PFSK-1 (cell line): ENCODE results near the gene DAPL1.

Experiments used
- FOXP2 ChIP-seq: optimal IDR thresholded peaks from 2 replicates; pipeline ENCODE3; 2011; ENCODE audit warnings: borderline replicate concordance, control low read depth, inconsistent platforms; ENCODE audit not compliant: insufficient read depth; ENCODE audit errors: extremely low read length, extremely low read depth
- POLR2AphosphoS5 ChIP-seq: IDR thresholded peaks from 2 replicates; pipeline ENCODE4 v1.6.1; 2012; ENCODE audit warnings: low read depth, mild to moderate bottlenecking, control low read depth, low read length, moderate library complexity
- REST ChIP-seq, 2 experiments: IDR thresholded peaks; 2 replicates each; pipeline versions ENCODE4 v1.6.1 to v1.8.0; 2011 to 2012; ENCODE audit warnings: low read depth in 2 of 2, low read length in 2 of 2, control low read depth in 1 of 2, inconsistent platforms in 1 of 2, mild to moderate bottlenecking in 1 of 2, moderate library complexity in 1 of 2; ENCODE audit not compliant: insufficient read depth in 1 of 2
- SIN3A ChIP-seq: IDR thresholded peaks from 2 replicates; pipeline ENCODE4 v1.6.1; 2012; ENCODE audit warnings: mild to moderate bottlenecking, low read length, moderate library complexity, borderline replicate concordance; ENCODE audit not compliant: insufficient read depth
- TAF1 ChIP-seq: IDR thresholded peaks from 2 replicates; pipeline ENCODE4 v1.6.1; 2012; ENCODE audit warnings: low read length, control low read depth, borderline replicate concordance; ENCODE audit not compliant: insufficient read depth

Gene DAPL1

GRCh38 chr2:158776231-158776630 is 18.9 kb upstream of the DAPL1 start:
- no peak for TF ChIP-seq FOXP2
- no peak for TF ChIP-seq SIN3A
- TF ChIP-seq POLR2AphosphoS5: no peak
- no peak for TF ChIP-seq TAF1
- no peak for TF ChIP-seq REST (IDR thresholded peaks at IDR 0.05; ENCODE audit: insufficient read depth in 1 of 2, low read depth in 2 of 2, low read length in 2 of 2)

- TF ChIP-seq TAF1: no peak
- no peak for TF ChIP-seq POLR2AphosphoS5
- no peak for TF ChIP-seq SIN3A
- no peak for TF ChIP-seq REST (IDR thresholded peaks at IDR 0.05; ENCODE audit: insufficient read depth in 1 of 2, low read depth in 2 of 2, low read length in 2 of 2)
- TF ChIP-seq FOXP2: no peak
Observed at GRCh38 chr2:158777077-158777476, 18.0 kb upstream of the DAPL1 start.

GRCh38 chr2:158778243-158778642 is 16.9 kb upstream of the DAPL1 start:
- TF ChIP-seq SIN3A (no peak), TAF1 (no peak), FOXP2 (no peak), REST (IDR thresholded peaks at IDR 0.05; ENCODE audit: insufficient read depth in 1 of 2, low read depth in 2 of 2, low read length in 2 of 2) (no peak), POLR2AphosphoS5 (no peak)

GRCh38 chr2:158779621-158780020 is 15.5 kb upstream of the DAPL1 start:
- TF ChIP-seq FOXP2 (no peak), SIN3A (no peak), TAF1 (no peak)

- TF ChIP-seq REST (IDR thresholded peaks at IDR 0.05; ENCODE audit: insufficient read depth in 1 of 2, low read depth in 2 of 2, low read length in 2 of 2) (no peak), TAF1 (no peak), POLR2AphosphoS5 (no peak), SIN3A (no peak), FOXP2 (no peak)
Observed at GRCh38 chr2:158781353-158781961, 13.7 kb upstream of the DAPL1 start.

- TF ChIP-seq TAF1: no peak
- no peak for TF ChIP-seq POLR2AphosphoS5
- TF ChIP-seq FOXP2: no peak
- no peak for TF ChIP-seq REST (IDR thresholded peaks at IDR 0.05; ENCODE audit: insufficient read depth in 1 of 2, low read depth in 2 of 2, low read length in 2 of 2)
- TF ChIP-seq SIN3A: no peak
Observed at GRCh38 chr2:158782136-158782535, 13.0 kb upstream of the DAPL1 start.
